Neural progenitor cell (in vitro differentiated cells): ENCODE measurements around the gene MAP4K2. TPM values are rescaled to one million over a fixed set of nuclear protein-coding genes. Genes with fewer than 3 reads are reported as not detected.

Experiments used
- DNase-seq: peaks from one replicate; pipeline ENCODE4 v3.0.0-alpha.2; 2016; ENCODE audit warnings: low spot score
- H2AFZ ChIP-seq: fragments of 200-600 bp; sonication (generic); replicated peaks from 2 replicates; pipeline ENCODE4 v1.6.1; 2016; ENCODE audit warnings: antibody characterized with exemption
- H3F3A ChIP-seq: fragments of 200-600 bp; sonication (generic); 2 replicates; pipeline ENCODE4 v1.6.1; 2016; ENCODE audit warnings: antibody characterized with exemption, low read depth
- H3K27ac ChIP-seq: fragments of 200-600 bp; sonication (generic); 2 replicates; pipeline ENCODE4 v1.5.1; 2016; ENCODE audit warnings: mild to moderate bottlenecking
- H3K27me3 ChIP-seq: fragments of 200-600 bp; sonication (generic); 2 replicates; pipeline ENCODE4 v1.6.1; 2016; ENCODE audit warnings: mild to moderate bottlenecking, moderate library complexity
- H3K36me3 ChIP-seq: fragments of 200-600 bp; sonication (generic); 2 replicates; pipeline ENCODE4 v1.5.1; 2016
- H3K4me1 ChIP-seq: fragments of 200-600 bp; sonication (generic); 2 replicates; pipeline ENCODE4 v1.6.1; 2016; ENCODE audit warnings: mixed run types
- H3K4me2 ChIP-seq: fragments of 200-600 bp; sonication (generic); 2 replicates; pipeline ENCODE4 v1.6.1; 2016
- H3K4me3 ChIP-seq: fragments of 200-600 bp; sonication (generic); 2 replicates; pipeline ENCODE4 v1.5.1; 2016
- H3K79me2 ChIP-seq: fragments of 200-600 bp; sonication (generic); 2 replicates; pipeline ENCODE4 v1.6.1; 2016; ENCODE audit warnings: low read depth
- H3K9ac ChIP-seq: fragments of 200-600 bp; sonication (generic); 2 replicates; pipeline ENCODE4 v1.6.1; 2016
- H3K9me3 ChIP-seq: fragments of 200-600 bp; sonication (generic); 2 replicates; pipeline ENCODE4 v1.5.1; 2016; ENCODE audit warnings: low read depth
- H4K20me1 ChIP-seq: fragments of 200-600 bp; sonication (generic); 2 replicates; pipeline ENCODE4 v1.6.1; 2016; ENCODE audit warnings: low read depth
- H3K27ac Mint-ChIP-seq: 3 replicates; pipeline ENCODE4 v1.8.0; 2021; ENCODE audit warnings: mixed read lengths
- H3K27me3 Mint-ChIP-seq: 2 replicates; pipeline ENCODE4 v1.8.0; 2022; ENCODE audit warnings: low read depth, mild to moderate bottlenecking, inconsistent platforms, moderate library complexity, mixed read lengths; ENCODE audit not compliant: insufficient read depth
- H3K36me3 Mint-ChIP-seq: 3 replicates; pipeline ENCODE4 v1.8.0; 2021; ENCODE audit warnings: mixed read lengths
- H3K4me1 Mint-ChIP-seq: 3 replicates; pipeline ENCODE4 v1.8.0; 2021; ENCODE audit warnings: mixed read lengths
- H3K4me3 Mint-ChIP-seq: 3 replicates; pipeline ENCODE4 v1.8.0; 2021; ENCODE audit warnings: mild to moderate bottlenecking, moderate library complexity, mixed read lengths
- H3K9me3 Mint-ChIP-seq: 3 replicates; pipeline ENCODE4 v1.8.0; 2020; ENCODE audit warnings: mixed read lengths
- CTCF ChIP-seq: fragments of 200-600 bp; sonication (generic); IDR thresholded peaks from 2 replicates; pipeline ENCODE4 v1.5.1; 2017; ENCODE audit warnings: antibody characterized with exemption, mild to moderate bottlenecking
- EZH2 ChIP-seq: fragments of 200-600 bp; sonication (generic); IDR thresholded peaks from 2 replicates; pipeline ENCODE4 v1.6.1; 2017; ENCODE audit warnings: antibody characterized with exemption, mild to moderate bottlenecking, moderate library complexity
- EZH2phosphoT487 ChIP-seq: fragments of 200-600 bp; sonication (generic); IDR thresholded peaks from 2 replicates; pipeline ENCODE4 v1.6.1; 2017; ENCODE audit warnings: antibody characterized with exemption
- total RNA-seq: library from RNA; depleted of rRNA; stranded (reverse); fragments of >200 nt; gene quantifications from 2 replicates; pipeline ENCODE4 v1.2.3, GENCODE V29; 2015; ENCODE audit warnings: low replicate concordance

Gene MAP4K2
- total RNA-seq, 1 donor from 2014 or later, result 15.8 TPM

- peaks cover 33% of the 10 kb centered on the region for H3K36me3 Mint-ChIP-seq
- peak within 1 kb of the TSS; percentile 100 for H3K4me2 ChIP-seq
- DNase-seq, result peak; percentile 100
- H4K20me1 ChIP-seq, result peaks cover 39% of the 10 kb centered on the region
- peaks cover 28% of the 10 kb centered on the region for H3K4me1 ChIP-seq
- peaks cover 48% of the 10 kb centered on the region for H3K79me2 ChIP-seq
- no peaks in the 10 kb centered on the region for H3K9me3 ChIP-seq
- peak within 1 kb of the TSS; percentile 97 for H3K27ac Mint-ChIP-seq
- H3F3A ChIP-seq, result peaks cover 56% of the 10 kb centered on the region
- TF ChIP-seq CTCF (peak; percentile 17), EZH2 (no peak)
- peak within 1 kb of the TSS; percentile 98 for H3K9ac ChIP-seq
- H3K4me3 Mint-ChIP-seq, result peak within 1 kb of the TSS; percentile 91
- peaks cover 35% of the 10 kb centered on the region for H3K4me1 Mint-ChIP-seq
- peak within 1 kb of the TSS; percentile 99 for H3K27ac ChIP-seq
- H3K36me3 ChIP-seq, result peaks cover 32% of the 10 kb centered on the region
- H3K4me3 ChIP-seq, result peak within 1 kb of the TSS; percentile 98
- H3K27me3 ChIP-seq, result no peaks in the 10 kb centered on the region
- peak within 1 kb of the TSS; percentile 67 for H2AFZ ChIP-seq
- peaks cover 12% of the 10 kb centered on the region for H3K27me3 Mint-ChIP-seq
- H3K9me3 Mint-ChIP-seq, result no peaks in the 10 kb centered on the region
Measured at GRCh38 chr11:64778473-64779298, 24.3 kb downstream of the MAP4K2 start, which contains the start of gene SF1. Gene SF1 (minus strand): TSS chr11:64778542. CDS start chr11:64778392, 150 bp downstream.

- peaks cover 12% of the 10 kb centered on the region for H3K27me3 Mint-ChIP-seq
- no peak overlapping the region for H3K27ac Mint-ChIP-seq
- H3F3A ChIP-seq, result peaks cover 62% of the 10 kb centered on the region
- H3K79me2 ChIP-seq, result peaks cover 54% of the 10 kb centered on the region
- peaks cover 28% of the 10 kb centered on the region for H3K4me1 ChIP-seq
- no peak for DNase-seq
- peak overlapping the region; percentile 99 for H3K27ac ChIP-seq
- H4K20me1 ChIP-seq, result peaks cover 44% of the 10 kb centered on the region
- H3K36me3 Mint-ChIP-seq, result peaks cover 37% of the 10 kb centered on the region
- H3K36me3 ChIP-seq, result peaks cover 37% of the 10 kb centered on the region
- no peaks in the 10 kb centered on the region for H3K9me3 Mint-ChIP-seq
- H3K9ac ChIP-seq, result peak overlapping the region; percentile 98
- peak overlapping the region; percentile 98 for H3K4me3 ChIP-seq
- no peak overlapping the region for H2AFZ ChIP-seq
- peaks cover 35% of the 10 kb centered on the region for H3K4me1 Mint-ChIP-seq
- H3K4me3 Mint-ChIP-seq, result peak overlapping the region; percentile 91
- H3K27me3 ChIP-seq, result no peaks in the 10 kb centered on the region
- TF ChIP-seq EZH2, result no peak
- no peak for TF ChIP-seq CTCF
- TF ChIP-seq EZH2phosphoT487, result no peak
- no peaks in the 10 kb centered on the region for H3K9me3 ChIP-seq
- H3K4me2 ChIP-seq, result peak overlapping the region; percentile 79
Measured at GRCh38 chr11:64778223-64778472, 24.9 kb downstream of the MAP4K2 start.

- H3K36me3 Mint-ChIP-seq, result peaks cover 37% of the 10 kb centered on the region
- H3K36me3 ChIP-seq, result peaks cover 42% of the 10 kb centered on the region
- H2AFZ ChIP-seq, result no peak overlapping the region
- peaks cover 59% of the 10 kb centered on the region for H3K79me2 ChIP-seq
- peaks cover 49% of the 10 kb centered on the region for H4K20me1 ChIP-seq
- TF ChIP-seq EZH2, result no peak
- TF ChIP-seq EZH2phosphoT487, result no peak
- TF ChIP-seq CTCF, result no peak
- H3K4me2 ChIP-seq, result peak overlapping the region; percentile 100
- peak; percentile 94 for DNase-seq
- peak overlapping the region; percentile 98 for H3K4me3 ChIP-seq
- H3K9me3 ChIP-seq, result no peaks in the 10 kb centered on the region
- peak overlapping the region; percentile 90 for H3K4me3 Mint-ChIP-seq
- H3K9ac ChIP-seq, result peak overlapping the region; percentile 98
- no peaks in the 10 kb centered on the region for H3K9me3 Mint-ChIP-seq
- H3K27me3 ChIP-seq, result no peaks in the 10 kb centered on the region
- peaks cover 35% of the 10 kb centered on the region for H3K4me1 Mint-ChIP-seq
- H3K27ac Mint-ChIP-seq, result peak overlapping the region; percentile 81
- peaks cover 12% of the 10 kb centered on the region for H3K27me3 Mint-ChIP-seq
- peaks cover 67% of the 10 kb centered on the region for H3F3A ChIP-seq
- peak overlapping the region; percentile 99 for H3K27ac ChIP-seq
- H3K4me1 ChIP-seq, result peaks cover 28% of the 10 kb centered on the region
Measured at GRCh38 chr11:64777449-64778222, 25.4 kb downstream of the MAP4K2 start.
